ENCODE results near the gene NFKBIE.
A peak's percentile ranks its signal among the peaks of the same experiment; 100 is the strongest.

The NFKBIE gene

GRCh38 chr6:44303842-44304241 is 38.5 kb upstream of the NFKBIE start:
- no peak overlapping the region for H3K27ac Mint-ChIP-seq
- peaks cover 4% of the 10 kb centered on the region for H3K27me3 Mint-ChIP-seq
- CTCF ChIA-PET: interaction anchor here (1.5 to 7.7 kb wide), 5 partner anchors 8 to 41 kb away, joined by 3 to 83 read pairs (median 9); partner anchors contain the start of genes AARS2 and TMEM151B
- no peaks in the 10 kb centered on the region for H3K9me3 Mint-ChIP-seq
- no peak for DNase-seq
- H3K4me1 Mint-ChIP-seq: peaks cover 3% of the 10 kb centered on the region
- H3K4me3 Mint-ChIP-seq: no peak overlapping the region
- H3K36me3 Mint-ChIP-seq: peaks cover 21% of the 10 kb centered on the region

GRCh38 chr6:44302856-44303255 is 37.5 kb upstream of the NFKBIE start:
- H3K4me1 Mint-ChIP-seq: peaks cover 3% of the 10 kb centered on the region
- H3K27ac Mint-ChIP-seq: no peak overlapping the region
- DNase-seq: no peak
- CTCF ChIA-PET: interaction anchor here (1.5 to 7.7 kb wide), 3 partner anchors 10 to 34 kb away, joined by 3 to 83 read pairs (median 9); partner anchors contain the start of genes AARS2 and TMEM151B
- peaks cover 14% of the 10 kb centered on the region for H3K27me3 Mint-ChIP-seq
- H3K9me3 Mint-ChIP-seq: no peaks in the 10 kb centered on the region
- peaks cover 15% of the 10 kb centered on the region for H3K36me3 Mint-ChIP-seq
- no peak overlapping the region for H3K4me3 Mint-ChIP-seq

DNA sequence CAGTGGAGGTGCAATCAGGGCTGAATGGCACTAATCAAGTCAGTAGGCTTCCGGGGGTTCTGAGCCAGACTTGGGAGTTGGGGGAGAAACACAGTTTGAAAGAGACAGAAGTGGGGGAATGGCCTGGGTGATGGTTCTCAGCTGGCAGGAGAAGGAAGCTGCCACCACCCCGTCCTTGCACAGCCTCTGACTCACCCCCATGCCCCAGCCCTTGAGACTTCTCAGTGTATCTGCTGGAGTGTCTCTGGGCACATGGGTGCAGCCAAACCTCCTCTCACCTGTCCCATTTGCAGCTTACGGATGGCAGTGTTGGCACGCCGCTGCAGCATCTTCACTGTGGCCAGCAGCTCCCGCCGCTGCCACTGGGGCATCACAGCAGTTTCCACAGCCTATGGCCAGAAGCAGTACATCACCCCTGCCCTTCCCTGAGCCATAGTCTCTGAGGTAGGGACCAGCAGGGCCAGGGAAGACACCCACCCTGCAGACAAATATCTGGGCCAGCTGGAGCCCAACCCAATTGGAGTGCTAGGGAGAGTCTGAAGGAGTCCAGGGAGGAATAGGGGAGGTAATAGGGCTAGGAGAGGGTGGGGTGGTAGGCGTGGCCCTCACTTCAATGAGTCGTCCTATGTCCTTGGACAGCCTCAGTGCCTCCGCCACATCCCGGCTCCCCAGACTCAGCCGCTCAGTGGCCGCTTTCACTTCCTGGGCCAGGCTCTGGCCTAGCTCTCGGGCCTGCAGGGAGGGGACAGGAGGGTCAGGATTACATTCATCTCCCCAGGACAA is 36.6 kb upstream of the NFKBIE start:
- CTCF ChIA-PET: interaction anchor here (2.2 to 7.7 kb wide), 2 partner anchors 11 to 33 kb away, joined by 9 to 83 read pairs; partner anchors contain the start of genes AARS2 and TMEM151B
- Mint-ChIP-seq H3K27ac (no peak overlapping the region), H3K36me3 (peaks cover 13% of the 10 kb centered on the region), H3K9me3 (no peaks in the 10 kb centered on the region), H3K4me1 (peaks cover 6% of the 10 kb centered on the region), H3K27me3 (peaks cover 23% of the 10 kb centered on the region), H3K4me3 (no peak overlapping the region)
- DNase-seq: no peak

GRCh38 chr6:44301106-44301505 is 35.8 kb upstream of the NFKBIE start:
- Mint-ChIP-seq H3K9me3 (no peaks in the 10 kb centered on the region), H3K4me3 (no peak overlapping the region), H3K27ac (no peak overlapping the region), H3K36me3 (peaks cover 13% of the 10 kb centered on the region), H3K27me3 (peaks cover 32% of the 10 kb centered on the region), H3K4me1 (peaks cover 6% of the 10 kb centered on the region)
- CTCF ChIA-PET: interaction anchor here (1.0 to 7.7 kb wide), 3 partner anchors 8 to 32 kb away, joined by 5 to 83 read pairs (median 7); partner anchors contain the start of genes AARS2 and TMEM151B
- no peak for DNase-seq

GRCh38 chr6:44300292-44300823 is 35.0 kb upstream of the NFKBIE start:
- CTCF ChIA-PET: interaction anchor here (1.0 to 7.7 kb wide), 3 partner anchors 9 to 31 kb away, joined by 5 to 83 read pairs (median 7); partner anchors contain the start of genes AARS2 and TMEM151B
- Mint-ChIP-seq H3K4me3 (no peak overlapping the region), H3K36me3 (peaks cover 10% of the 10 kb centered on the region)

DNA sequence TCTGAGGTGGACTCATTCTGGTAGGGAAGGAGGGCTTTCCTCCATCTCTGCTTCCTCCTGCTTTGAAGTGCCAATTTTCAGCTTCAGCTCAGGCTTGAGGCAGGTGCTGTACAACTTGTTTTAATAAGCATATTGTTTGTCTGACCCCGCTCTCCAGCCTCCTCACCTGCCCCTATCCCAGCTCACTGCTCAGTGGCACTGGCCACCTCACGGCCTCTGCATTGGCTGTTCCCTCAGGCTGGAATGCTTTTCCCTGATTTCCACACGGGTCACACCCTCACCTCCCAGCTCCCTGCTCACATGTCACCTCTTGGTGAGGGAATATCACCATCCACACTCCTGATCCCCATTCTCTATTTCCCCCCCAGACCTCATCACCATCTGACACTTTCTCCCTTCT is 33.5 kb upstream of the NFKBIE start:
- Mint-ChIP-seq H3K27ac (no peak overlapping the region), H3K36me3 (peaks cover 8% of the 10 kb centered on the region), H3K9me3 (no peaks in the 10 kb centered on the region), H3K4me3 (no peak overlapping the region), H3K4me1 (peaks cover 6% of the 10 kb centered on the region), H3K27me3 (peaks cover 51% of the 10 kb centered on the region)
- CTCF ChIA-PET: interaction anchor here (0.9 to 2.3 kb wide), 5 partner anchors 8 to 39 kb away, joined by 4 to 7 read pairs (median 5); partner anchors contain the start of gene AARS2
- DNase-seq: no peak

More at GRCh38 chr6:44300292-44300823, 35.0 kb upstream of the NFKBIE start:
- no peak for DNase-seq
- Mint-ChIP-seq H3K27me3 (peaks cover 37% of the 10 kb centered on the region), H3K4me1 (peaks cover 6% of the 10 kb centered on the region), H3K9me3 (no peaks in the 10 kb centered on the region), H3K27ac (no peak overlapping the region)

DNA sequence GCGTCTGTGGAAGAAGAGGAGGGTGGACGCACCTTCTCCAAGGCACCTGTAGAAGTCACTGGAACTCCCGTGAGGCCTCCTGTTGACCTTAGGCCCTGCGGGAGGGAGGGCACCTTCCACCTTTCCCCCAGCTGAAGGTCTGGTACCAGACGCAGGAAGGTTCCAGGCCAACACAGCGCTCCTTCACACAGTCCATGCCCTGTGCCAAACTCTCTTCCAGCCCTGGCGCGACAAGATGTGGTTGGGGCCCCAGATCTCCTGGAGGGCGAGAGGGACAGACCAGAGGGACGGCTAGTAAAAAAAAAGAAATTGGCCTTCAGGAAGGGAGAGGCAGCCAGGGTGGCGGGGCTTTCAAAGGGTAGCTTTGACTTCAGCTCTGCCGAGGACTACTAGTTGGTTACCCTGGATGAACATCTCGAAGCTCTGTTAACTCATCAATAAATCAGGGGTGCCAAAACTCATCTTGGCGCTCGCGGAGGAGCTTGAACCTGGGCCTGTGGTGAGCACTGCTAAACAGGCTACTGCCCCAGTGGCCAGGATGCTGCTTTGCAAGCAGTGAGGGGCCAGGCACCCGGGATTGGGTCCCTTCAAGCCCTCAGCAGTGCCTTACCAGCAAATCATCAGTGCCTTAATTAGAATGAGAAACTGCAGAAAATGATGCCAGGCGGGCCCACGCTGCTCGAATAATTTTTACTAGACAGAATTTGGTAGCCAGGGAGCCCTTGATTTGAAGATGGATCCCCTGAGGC is 32.9 kb upstream of the NFKBIE start:
- peaks cover 8% of the 10 kb centered on the region for H3K36me3 Mint-ChIP-seq
- H3K27ac Mint-ChIP-seq: no peak overlapping the region

DNA sequence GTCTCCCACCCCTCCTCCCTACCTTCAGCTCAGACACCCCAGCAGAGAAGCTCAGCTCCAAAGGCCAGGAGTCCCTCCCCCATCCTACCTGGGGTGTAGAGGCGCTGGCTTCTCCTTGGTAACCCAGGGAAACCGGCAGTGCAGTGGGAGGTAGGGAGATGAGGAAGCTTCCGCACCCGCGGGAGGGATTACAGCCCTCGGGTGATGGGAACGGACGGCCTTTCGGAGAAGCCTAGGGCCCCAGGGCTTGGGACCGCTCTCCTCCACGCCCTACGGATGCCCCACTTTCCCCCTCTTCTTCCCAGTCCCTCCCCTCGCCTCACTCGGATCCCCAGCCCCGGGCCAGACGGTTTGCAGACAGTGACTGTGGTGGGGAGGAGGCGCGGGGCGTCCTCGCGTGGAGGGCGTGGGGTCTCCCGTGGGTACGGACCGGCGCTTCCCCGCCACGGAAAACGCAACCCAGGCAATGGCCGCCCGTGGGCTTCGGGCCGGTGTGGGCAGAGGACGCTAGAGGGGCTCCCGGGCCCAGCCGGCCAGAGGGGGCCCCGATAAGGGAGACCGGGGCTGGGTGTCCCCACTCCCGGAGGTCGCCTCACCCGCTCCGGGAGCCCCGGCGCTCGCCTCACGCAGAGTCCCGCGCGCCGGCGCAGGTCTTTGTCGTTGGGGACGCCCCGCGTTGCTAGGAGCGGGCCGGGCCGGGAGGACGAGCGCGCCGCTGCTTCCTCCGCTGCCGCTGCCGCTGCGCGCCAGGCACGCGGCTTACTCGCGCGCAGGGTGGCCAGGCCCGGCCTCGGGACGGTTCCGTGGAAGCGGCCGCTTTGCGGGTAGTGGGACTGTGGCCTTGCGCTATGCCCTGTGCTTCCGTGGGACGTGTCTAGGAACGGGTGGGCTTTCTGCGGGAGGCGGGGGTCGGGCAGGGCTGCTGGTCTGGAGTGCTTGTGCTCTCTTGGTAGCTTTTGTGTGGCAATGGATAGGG is 32.0 kb upstream of the NFKBIE start:
- Mint-ChIP-seq H3K27me3 (peaks cover 64% of the 10 kb centered on the region), H3K36me3 (peaks cover 8% of the 10 kb centered on the region), H3K4me1 (peaks cover 6% of the 10 kb centered on the region), H3K4me3 (peak overlapping the region; percentile 18), H3K27ac (peak overlapping the region; percentile 12), H3K9me3 (no peaks in the 10 kb centered on the region)
- CTCF ChIA-PET: interaction anchor here (1.1 to 2.7 kb wide), 5 partner anchors 9 to 41 kb away, joined by 4 to 14 read pairs (median 4); no protein-coding TSS in a partner anchor
- DNase-seq: peak; percentile 68

More for the DNA sequence above, 32.9 kb upstream of the NFKBIE start:
- CTCF ChIA-PET: interaction anchor here (0.9 to 1.4 kb wide), 4 partner anchors 8 to 40 kb away, joined by 4 to 6 read pairs (median 4); partner anchors contain the start of gene AARS2
- peak overlapping the region; percentile 2 for H3K4me3 Mint-ChIP-seq
- no peak for DNase-seq
- H3K9me3 Mint-ChIP-seq: no peaks in the 10 kb centered on the region
- H3K27me3 Mint-ChIP-seq: peaks cover 55% of the 10 kb centered on the region
- peaks cover 6% of the 10 kb centered on the region for H3K4me1 Mint-ChIP-seq

GRCh38 chr6:44294832-44295791 is 29.8 kb upstream of the NFKBIE start:
- Mint-ChIP-seq H3K4me3 (no peak overlapping the region), H3K27ac (no peak overlapping the region), H3K4me1 (peaks cover 6% of the 10 kb centered on the region), H3K36me3 (peaks cover 1% of the 10 kb centered on the region), H3K27me3 (peaks cover 84% of the 10 kb centered on the region), H3K9me3 (no peaks in the 10 kb centered on the region)
- DNase-seq: no peak
- CTCF ChIA-PET: interaction anchor here (0.8 to 2.8 kb wide), 6 partner anchors 10 to 126 kb away, joined by 3 to 18 read pairs (median 5); partner anchors contain the start of gene AARS2

- Mint-ChIP-seq H3K9me3 (no peaks in the 10 kb centered on the region), H3K27me3 (peaks cover 81% of the 10 kb centered on the region), H3K36me3 (no peaks in the 10 kb centered on the region), H3K27ac (no peak overlapping the region), H3K4me1 (peaks cover 2% of the 10 kb centered on the region), H3K4me3 (no peak overlapping the region)
- CTCF ChIA-PET: interaction anchor here (0.6 to 1.6 kb wide), 4 partner anchors 11 to 163 kb away, joined by 3 to 6 read pairs (median 4); partner anchors contain the start of gene AARS2
- DNase-seq: no peak
These were observed 27.5 kb upstream of the NFKBIE start for GRCh38 chr6:44292661-44293365.

DNA sequence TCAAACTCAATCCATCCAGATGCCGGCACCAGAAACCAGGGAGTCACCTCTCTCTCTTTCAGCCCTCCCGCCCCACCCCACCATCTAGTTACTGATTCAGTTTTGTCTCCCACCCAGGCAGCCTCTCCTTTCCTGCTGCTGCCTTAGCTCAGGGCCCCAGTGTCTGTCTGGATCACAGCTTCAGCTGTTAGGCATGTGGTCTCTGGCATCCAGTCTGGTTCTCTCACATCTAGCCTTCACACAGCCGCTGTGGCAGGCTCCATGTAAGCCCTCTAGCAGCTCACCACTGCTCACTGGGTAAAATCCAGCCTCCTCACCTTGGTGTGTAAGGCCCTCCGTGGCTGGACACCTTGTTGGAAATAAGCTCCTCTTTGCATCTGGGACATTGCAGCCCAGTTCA is 26.5 kb upstream of the NFKBIE start:
- no peak overlapping the region for H3K27ac Mint-ChIP-seq
- H3K4me1 Mint-ChIP-seq: no peaks in the 10 kb centered on the region
- no peaks in the 10 kb centered on the region for H3K9me3 Mint-ChIP-seq
- no peaks in the 10 kb centered on the region for H3K36me3 Mint-ChIP-seq
- peaks cover 81% of the 10 kb centered on the region for H3K27me3 Mint-ChIP-seq
- H3K4me3 Mint-ChIP-seq: no peak overlapping the region
- CTCF ChIA-PET: interaction anchor here (0.8 to 1.6 kb wide), 4 partner anchors 12 to 24 kb away, joined by 3 to 6 read pairs (median 4); partner anchors contain the start of gene AARS2
- no peak for DNase-seq

All from activated naive CD4-positive, alpha-beta T cell treated with anti-CD3 and anti-CD28 coated beads, Interleukin-2, amount 10 ng/mL, durations not matched to agents 7 days and 5 days (primary cell).